Glutamatergic neuron (in vitro differentiated cells): ENCODE results near the gene CCDC157. TPM values are rescaled to one million over a fixed set of nuclear protein-coding genes. Genes with fewer than 3 reads are reported as not detected.

Experiments
- DNase-seq: peaks from one replicate; pipeline ENCODE4 v3.0.0; 2022
- H3K27ac Mint-ChIP-seq: one replicate; pipeline ENCODE4 v1.8.0; 2020; ENCODE audit warnings: mild to moderate bottlenecking, mixed read lengths, inconsistent platforms; ENCODE audit not compliant: unreplicated experiment
- H3K27me3 Mint-ChIP-seq: one replicate; pipeline ENCODE4 v1.8.0; 2020; ENCODE audit warnings: mild to moderate bottlenecking, moderate library complexity, mixed read lengths, inconsistent platforms; ENCODE audit not compliant: unreplicated experiment
- H3K36me3 Mint-ChIP-seq: one replicate; pipeline ENCODE4 v1.8.0; 2020; ENCODE audit warnings: mild to moderate bottlenecking, mixed read lengths, inconsistent platforms; ENCODE audit not compliant: unreplicated experiment
- H3K4me1 Mint-ChIP-seq: one replicate; pipeline ENCODE4 v1.8.0; 2020; ENCODE audit warnings: mild to moderate bottlenecking, low read depth, mixed read lengths, inconsistent platforms; ENCODE audit not compliant: unreplicated experiment
- H3K4me3 Mint-ChIP-seq: one replicate; pipeline ENCODE4 v1.8.0; 2020; ENCODE audit warnings: mild to moderate bottlenecking, mixed read lengths, inconsistent platforms; ENCODE audit not compliant: unreplicated experiment
- H3K9me3 Mint-ChIP-seq: one replicate; pipeline ENCODE4 v1.8.0; 2020; ENCODE audit warnings: mild to moderate bottlenecking, moderate library complexity, mixed read lengths, inconsistent platforms; ENCODE audit not compliant: unreplicated experiment
- CTCF ChIP-seq: fragments of 200-600 bp; sonication (generic); IDR thresholded peaks from one replicate; pipeline ENCODE4 v1.5.0; 2021; ENCODE audit not compliant: partially characterized antibody, unreplicated experiment
- total RNA-seq: library from RNA; stranded (reverse); fragmentation: NEBNext Ultra II Directional; extraction: Animal tissue kit (Norgen Biotek cat#: 25700); gene quantifications from one replicate; pipeline ENCODE4 v1.2.1, GENCODE V29; 2021; ENCODE audit not compliant: unreplicated experiment

The CCDC157 gene
- total RNA-seq, 1 donor from 2014 or later, result 6.2 TPM

- Mint-ChIP-seq H3K36me3 (no peaks in the 10 kb centered on the region), H3K27me3 (no peaks in the 10 kb centered on the region), H3K4me1 (no peaks in the 10 kb centered on the region), H3K27ac (no peak overlapping the region), H3K9me3 (no peaks in the 10 kb centered on the region), H3K4me3 (no peak overlapping the region)
- DNase-seq, result no peak
- TF ChIP-seq CTCF, result no peak
Measured at GRCh38 chr22:30408388-30409102, 51.7 kb downstream of the CCDC157 start.

DNA sequence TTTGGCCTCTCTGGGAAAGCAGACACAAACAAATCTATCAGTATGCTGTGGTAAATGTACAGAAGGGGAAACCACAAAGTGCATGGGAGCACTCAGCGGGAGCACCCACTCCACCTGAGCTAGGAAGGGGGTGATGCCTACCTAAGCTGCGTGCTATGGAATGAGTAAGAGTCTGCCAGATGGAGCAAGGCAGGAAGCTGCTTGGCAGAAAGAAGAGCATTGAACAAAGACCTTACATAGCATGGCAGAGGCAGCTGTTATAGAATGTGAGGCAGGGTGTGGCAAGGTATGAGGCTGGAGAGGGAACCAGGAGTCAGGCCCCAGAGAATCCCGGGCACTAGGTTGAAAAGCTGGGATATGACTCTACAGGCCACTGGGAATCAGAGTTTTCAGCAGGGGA is 55.0 kb downstream of the CCDC157 start:
- Mint-ChIP-seq H3K36me3 (no peaks in the 10 kb centered on the region), H3K4me3 (no peak overlapping the region), H3K4me1 (no peaks in the 10 kb centered on the region)

GRCh38 chr22:30413001-30413400 is 56.2 kb downstream of the CCDC157 start:
- H3K9me3 Mint-ChIP-seq, result no peaks in the 10 kb centered on the region
- H3K27me3 Mint-ChIP-seq, result no peaks in the 10 kb centered on the region
- H3K4me3 Mint-ChIP-seq, result no peak overlapping the region
- TF ChIP-seq CTCF, result no peak
- H3K4me1 Mint-ChIP-seq, result no peaks in the 10 kb centered on the region
- H3K27ac Mint-ChIP-seq, result no peak overlapping the region
- no peak for DNase-seq
- H3K36me3 Mint-ChIP-seq, result no peaks in the 10 kb centered on the region

More for the DNA sequence above, 55.0 kb downstream of the CCDC157 start:
- Mint-ChIP-seq H3K27ac (no peak overlapping the region), H3K9me3 (no peaks in the 10 kb centered on the region), H3K27me3 (no peaks in the 10 kb centered on the region)
- no peak for DNase-seq
- TF ChIP-seq CTCF, result no peak

DNA sequence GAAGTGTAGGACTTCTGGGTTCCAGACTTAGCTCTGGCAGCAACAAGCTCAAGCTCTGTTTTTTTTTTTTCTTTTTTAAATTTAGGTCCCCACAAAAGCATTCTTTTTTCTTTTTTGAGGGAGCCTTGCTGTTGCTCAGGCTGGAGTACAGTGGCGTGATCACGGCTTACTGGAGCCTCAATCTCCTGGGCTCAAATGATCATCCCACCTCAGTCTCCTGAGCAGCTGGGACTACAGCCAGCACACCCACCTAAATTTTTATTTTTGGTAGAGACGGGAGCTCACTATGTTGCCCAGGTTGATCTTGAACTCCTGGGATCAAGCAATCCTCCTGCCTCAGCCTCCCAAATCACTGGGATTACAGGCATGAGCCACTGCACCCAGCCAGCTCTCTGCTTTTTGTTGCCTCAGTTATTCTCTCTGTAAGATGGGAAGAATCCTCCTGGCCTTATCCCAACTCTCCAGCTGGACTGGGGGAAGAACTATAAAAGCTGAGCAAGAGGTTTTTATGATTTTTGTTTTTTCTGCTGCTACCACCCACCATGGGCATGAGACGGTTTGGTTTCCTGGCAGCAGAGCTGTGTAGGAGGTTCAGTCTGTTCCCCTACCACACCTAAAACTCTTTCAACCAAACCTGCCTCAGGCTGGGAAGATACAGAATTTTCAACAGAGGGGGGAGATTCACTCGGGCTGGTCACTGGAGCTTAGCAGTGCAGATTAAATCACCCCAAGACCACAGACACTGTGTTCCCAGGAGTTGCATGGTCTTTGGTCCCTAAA is 57.1 kb downstream of the CCDC157 start:
- H3K27ac Mint-ChIP-seq, result no peak overlapping the region
- TF ChIP-seq CTCF, result no peak
- H3K4me1 Mint-ChIP-seq, result no peaks in the 10 kb centered on the region
- H3K4me3 Mint-ChIP-seq, result no peak overlapping the region
- no peaks in the 10 kb centered on the region for H3K36me3 Mint-ChIP-seq
- no peak for DNase-seq
- no peaks in the 10 kb centered on the region for H3K27me3 Mint-ChIP-seq
- no peaks in the 10 kb centered on the region for H3K9me3 Mint-ChIP-seq

DNA sequence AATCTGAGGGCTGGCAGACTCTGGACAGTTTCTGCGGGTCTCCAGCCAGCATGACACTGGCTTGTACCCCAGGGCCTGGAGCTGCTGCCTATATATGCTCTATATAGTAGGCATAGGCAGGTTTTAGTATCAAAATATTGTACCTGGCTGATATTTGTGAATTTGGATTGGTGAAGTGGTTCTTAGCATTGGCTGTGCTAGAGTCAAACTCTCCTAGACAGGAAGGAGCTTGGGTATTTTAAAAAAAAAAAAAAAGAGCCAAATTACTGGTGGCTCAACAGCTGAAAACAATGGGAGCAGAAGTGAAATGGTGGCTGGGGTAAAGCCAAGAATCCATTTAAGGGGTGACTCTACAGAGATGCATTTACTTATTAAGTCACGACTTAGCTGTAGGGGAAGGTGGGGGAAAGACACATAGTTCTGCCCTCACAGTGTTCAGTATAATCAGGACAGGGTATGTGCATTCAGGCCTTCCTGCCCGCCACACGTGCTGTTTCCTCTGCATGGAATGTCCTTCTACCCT is 57.8 kb downstream of the CCDC157 start:
- H3K36me3 Mint-ChIP-seq, result no peaks in the 10 kb centered on the region
- no peaks in the 10 kb centered on the region for H3K4me1 Mint-ChIP-seq
- no peaks in the 10 kb centered on the region for H3K9me3 Mint-ChIP-seq
- no peak overlapping the region for H3K27ac Mint-ChIP-seq
- no peak overlapping the region for H3K4me3 Mint-ChIP-seq
- no peak for TF ChIP-seq CTCF
- DNase-seq, result no peak
- no peaks in the 10 kb centered on the region for H3K27me3 Mint-ChIP-seq
